ENCODE results near the gene SLC48A1.

Gene SLC48A1

DNA sequence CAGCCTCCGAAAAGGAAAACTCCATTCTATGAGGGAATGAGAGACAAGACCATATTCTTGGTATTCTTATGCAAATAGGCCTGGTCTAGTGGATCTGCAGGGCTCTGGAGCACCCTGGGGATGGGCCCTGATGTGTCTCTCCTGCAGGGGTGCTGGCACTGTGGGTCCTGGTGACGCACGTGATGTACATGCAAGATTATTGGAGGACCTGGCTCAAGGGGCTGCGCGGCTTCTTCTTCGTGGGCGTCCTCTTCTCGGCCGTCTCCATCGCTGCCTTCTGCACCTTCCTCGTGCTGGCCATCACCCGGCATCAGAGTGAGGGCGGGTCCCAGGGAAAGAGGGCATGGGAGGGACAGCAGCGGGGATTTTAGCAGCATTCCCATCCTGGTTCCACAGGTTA lies 5.8 kb downstream of the SLC48A1 start:
- no peak for DNase-seq

DNA sequence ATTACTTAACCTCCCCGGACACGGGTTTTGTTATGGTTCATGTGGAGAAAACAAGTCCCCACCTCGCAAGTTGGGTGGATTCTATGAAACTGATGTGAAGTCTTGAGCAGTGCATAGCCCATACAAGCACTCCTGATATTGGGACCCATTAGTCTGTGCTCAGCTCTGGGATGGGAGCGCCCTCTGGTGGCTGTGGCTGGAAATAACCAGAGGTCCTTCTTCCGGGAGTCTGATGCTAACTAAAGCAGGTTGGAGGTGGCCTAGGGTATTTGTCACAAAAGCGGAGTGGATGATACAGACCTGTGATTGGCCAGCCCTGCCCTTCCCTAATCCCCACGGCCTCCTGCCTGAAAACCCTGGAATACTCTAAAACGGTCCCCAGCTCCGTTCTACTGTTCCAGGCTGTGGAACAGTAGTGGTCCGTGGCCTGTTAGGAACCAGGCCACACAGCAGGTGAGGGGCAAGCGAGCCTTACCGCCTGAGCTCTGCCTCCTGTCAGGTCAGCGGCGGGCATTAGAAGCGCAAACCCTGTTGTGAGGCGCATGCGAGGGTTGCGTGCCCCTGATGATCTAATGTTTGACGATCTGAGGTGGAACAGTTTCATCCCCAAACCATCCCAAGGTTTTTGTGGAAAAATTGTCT lies 6.4 kb downstream of the SLC48A1 start:
- DNase-seq: peak; percentile 95

DNA sequence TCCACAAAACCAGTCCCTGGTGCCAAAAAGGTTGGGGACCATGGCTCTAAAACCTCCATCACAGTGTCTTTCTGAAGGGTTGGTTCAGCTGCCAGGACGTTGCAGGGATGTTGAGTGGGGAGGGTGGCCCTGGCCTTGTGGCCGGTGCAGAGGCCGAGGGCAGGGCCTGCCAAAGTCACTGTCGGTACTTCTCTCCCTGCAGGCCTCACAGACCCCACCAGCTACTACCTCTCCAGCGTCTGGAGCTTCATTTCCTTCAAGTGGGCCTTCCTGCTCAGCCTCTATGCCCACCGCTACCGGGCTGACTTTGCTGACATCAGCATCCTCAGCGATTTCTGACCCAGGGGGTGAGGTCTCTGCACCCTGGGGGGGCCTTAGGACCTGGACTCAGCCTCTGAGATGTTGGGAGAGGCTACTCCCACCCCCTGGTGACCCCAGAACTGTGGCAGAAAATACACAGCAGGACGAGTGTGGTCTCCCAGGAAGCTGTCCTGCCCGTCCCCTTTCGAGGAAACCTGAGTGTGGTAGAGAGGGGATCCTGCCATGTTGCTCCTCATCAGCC lies 7.0 kb downstream of the SLC48A1 start:
- DNase-seq: no peak

DNA sequence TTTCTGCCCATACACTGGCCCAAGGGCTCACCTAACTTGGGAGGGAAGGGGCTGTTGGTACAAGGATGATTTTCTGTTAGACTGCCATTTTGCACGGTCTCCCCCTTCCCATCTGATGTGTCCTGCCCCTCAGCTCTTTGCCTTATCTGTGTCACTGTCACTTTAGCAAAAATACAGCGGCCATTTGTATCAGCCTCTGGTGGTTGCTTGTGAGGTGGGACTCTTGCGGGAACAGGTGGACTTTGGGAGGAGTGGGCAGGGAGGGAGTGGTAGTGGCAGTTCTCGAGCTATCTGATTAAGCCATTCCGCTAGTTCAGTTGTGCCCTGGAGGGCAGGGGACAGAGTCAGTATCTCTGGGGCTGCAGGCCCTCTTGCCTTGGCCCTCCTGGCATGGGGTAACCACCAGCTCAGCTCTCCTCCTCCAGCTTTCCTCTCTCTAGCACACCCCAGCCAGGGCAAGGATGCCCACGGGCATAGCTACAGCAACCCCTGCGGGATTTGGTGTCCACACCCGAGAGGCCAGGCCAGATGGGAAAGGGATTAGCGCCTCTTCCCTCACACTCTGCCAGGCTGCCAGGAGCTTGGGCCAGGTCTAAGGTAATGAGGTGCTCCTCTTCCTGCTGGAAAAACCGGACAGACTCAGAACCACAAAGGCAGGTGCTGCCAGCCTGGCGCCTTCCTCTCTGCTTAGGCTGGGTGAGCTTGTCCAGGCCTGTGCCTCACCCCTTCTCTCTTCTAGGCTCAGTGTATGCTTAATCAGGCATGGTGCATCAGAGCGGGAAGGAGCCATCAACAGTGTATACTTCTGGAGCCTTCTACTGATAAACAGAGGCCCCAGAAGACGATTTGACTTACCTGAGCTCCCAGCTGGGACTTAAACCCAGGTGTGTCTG lies 8.7 kb downstream of the SLC48A1 start:
- DNase-seq: no peak

DNA sequence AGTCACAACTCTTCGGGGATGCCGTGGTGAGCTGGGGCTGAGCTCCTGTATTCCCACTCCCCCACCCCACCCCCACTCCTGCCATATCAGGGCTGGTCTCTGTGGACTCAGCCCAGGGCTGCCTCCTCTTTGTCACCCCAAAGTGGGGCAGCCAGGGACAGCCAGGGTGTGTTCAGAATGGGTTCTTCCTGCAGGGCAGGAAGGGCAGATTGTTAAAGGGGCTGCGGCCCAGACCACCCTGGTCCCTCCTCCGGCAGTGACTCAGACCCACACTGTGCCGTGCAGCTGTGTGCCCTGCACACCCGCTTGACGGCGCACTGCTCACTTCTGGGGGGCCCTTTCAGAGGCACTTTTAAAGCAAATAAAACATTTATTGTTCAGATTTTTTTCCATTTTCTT lies 9.3 kb downstream of the SLC48A1 start:
- no peak for DNase-seq

DNA sequence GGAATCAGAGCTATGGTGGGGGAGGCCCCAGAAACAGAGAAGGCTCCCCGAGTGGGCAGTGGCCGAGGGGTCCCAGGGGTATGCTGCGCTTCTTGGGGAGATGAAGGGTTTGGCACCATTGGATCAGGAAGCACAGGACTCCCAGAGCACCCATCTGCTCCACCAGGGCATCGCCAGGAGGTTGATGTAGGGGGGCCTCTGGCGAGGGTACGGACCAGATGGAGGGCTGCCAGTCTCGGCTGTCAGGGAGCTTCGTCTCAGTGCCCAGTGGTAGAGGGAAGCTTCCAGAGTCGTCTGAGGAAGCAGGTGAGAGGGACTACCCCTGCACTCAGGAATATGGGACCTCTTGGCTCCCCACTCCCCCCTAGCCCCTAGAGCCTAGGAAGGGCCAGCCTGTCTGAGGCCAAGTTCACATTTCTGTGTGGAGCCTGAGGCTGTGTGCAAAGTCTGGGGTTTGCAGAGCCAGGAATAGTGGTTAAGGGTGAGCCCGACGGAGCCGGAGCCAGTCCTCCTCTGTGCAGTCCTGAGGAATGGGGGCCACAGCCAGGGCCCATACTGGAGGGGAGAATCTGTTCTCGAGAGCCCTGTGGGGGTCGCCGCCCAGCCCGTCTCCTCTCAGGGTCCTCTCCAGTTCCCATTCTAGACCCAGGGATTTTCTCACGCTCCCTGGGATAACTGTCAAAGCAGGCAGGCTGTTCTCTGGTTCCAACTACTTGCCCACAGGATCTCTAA lies 10.2 kb downstream of the SLC48A1 start:
- DNase-seq: no peak

DNA sequence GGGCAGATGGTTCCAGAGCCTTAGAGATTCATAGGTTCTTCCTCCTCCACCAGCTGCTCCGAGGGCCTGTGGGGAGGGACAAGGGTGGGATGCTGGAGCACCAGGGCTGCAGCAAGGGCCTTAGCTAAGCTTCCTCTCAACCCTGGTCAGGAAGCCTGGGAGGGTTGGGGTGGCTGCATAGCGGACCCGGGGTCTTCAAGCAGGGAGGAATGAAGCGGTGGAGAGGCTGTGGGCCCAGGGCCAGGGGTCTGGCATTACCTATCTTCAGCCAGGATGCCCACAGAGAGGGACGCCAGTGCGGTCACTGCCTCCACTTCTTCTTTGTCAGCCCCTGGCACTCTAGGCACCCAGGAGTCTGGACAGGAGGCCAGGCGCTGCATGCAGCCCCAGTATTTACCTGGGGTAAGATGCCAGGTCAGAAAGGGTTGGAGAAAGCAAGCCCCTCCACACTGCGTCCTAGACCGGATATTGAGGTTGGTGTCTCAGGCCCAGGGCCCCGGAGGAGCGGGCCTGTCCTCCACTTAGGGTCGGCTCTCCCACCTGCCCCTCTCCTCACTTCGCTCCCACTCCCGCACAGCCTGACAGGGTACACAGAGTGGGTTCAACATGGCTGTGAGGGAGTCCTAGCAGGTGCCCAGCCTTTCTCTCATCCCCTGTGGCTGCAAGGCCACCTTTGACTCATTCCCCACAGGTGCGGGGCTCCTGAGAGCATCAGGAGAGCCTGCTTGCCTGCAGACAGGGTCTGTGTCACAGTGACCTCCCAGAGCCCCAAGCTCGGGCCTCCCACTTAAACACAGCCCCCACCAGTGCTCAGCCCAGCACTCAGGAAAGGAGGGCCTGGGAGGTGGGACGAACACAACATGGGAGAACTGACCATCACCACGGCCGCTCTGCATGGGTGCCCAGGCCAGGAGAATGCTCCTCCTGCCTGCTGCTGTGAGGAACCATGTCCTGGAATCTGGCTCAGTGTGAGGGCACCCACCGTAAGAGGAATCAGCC lies 11.1 kb downstream of the SLC48A1 start:
- DNase-seq: no peak

DNA sequence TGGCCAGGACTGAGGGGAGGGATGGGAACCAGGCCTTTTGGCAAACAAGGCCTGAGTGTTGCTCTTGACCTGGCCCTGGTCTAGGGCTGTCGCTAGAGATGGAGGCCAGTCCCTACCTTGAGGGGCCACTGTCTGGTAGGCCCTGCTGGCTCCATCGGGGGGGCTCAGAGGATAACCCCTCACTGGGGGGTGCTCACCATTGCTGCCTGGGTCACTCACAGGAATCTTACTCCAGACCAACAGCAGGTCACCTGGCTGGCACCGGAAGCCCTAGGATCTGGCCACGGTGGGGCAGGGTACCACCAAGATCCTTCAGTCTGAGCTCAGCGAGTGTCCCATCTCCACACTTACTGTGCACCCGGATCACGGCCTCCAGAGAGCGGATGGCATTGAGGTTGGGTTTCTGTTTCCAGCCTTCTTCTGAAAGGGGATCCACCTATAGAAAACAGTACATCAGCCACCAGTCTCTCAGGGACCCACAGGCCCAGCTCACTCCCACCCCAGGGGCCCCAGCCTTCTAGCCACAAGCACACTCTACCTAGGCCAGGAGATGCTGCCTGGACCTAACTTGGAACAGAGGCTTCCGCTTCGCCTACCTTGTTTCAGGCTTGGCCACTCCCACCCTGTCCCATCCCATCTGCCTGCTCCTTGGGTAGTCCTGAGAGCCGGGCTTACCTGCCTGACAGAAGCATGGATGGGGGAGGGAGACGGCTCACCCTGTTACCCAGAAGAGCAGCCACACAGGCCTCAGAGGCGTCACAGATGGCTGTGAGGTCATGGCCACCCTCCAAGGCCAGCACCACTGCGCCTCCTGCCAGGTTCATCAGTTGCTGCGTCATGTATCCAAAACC lies 12.2 kb downstream of the SLC48A1 start:
- no peak for DNase-seq

DNA sequence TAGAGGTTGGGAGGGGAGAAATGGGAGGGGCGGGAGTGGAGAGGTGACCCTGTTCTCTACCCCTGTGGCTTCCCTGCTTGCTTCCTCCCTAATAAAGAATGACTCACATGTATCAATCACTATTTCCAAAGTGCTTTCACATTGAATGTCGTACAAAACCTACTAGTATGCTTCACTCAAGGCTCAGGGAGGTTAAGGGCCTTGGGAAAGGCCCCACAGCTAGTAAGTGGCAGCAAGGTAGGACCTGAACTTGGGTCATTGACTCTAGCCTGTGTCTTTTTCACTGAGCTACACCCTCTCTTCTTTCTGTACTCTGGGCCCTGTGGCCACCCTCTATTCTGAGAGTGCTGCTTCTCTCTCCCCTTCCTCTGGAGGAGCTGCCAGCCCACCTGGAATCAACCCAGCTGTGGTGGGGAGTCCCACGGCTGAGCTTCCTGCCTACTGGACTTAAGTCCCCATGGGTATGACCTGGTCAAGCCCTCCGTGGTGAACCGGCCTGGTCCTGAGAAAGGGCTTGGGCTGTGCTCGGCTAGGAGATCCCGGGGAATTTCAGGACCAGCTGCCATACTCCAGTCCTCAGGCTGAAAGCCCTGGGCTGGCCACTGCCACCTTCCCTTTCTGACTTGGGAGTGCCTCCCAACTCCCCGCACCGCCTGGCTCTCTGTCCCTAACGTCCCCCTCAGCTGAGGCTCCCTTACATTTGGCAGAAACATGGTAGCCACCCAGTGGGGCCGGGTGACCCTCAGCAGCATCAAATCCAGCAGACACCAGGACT lies 13.0 kb downstream of the SLC48A1 start:
- DNase-seq: no peak

DNA sequence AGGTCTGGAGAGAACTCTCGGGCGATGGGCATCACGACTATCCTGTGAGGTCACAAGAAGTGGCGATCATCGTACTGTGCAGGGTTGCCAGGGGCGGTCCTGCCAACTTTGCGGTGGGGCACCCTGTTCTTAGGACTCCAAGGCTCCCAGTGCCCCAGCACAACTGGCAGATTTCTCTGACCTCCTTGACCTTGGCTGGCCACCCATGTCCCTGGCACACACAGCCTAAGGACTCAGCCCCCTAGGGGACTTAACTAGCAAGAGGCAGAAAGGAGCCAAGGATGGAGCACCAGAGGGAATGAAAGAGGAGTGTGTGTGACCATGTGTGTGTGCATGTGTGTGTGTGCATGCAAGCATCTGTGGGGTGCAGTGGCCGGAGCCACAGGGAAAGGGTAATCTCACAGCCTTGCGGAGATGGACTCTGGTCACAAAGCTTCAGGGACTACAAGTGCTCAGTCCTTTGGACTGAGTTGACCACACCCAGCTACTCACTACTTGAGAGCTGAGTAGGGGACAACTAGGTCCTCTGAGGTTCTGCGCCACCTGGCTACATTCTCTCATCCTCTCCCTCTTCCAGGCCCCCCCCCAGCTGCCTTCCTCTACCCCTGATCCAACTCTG lies 13.7 kb downstream of the SLC48A1 start:
- DNase-seq: no peak

DNA sequence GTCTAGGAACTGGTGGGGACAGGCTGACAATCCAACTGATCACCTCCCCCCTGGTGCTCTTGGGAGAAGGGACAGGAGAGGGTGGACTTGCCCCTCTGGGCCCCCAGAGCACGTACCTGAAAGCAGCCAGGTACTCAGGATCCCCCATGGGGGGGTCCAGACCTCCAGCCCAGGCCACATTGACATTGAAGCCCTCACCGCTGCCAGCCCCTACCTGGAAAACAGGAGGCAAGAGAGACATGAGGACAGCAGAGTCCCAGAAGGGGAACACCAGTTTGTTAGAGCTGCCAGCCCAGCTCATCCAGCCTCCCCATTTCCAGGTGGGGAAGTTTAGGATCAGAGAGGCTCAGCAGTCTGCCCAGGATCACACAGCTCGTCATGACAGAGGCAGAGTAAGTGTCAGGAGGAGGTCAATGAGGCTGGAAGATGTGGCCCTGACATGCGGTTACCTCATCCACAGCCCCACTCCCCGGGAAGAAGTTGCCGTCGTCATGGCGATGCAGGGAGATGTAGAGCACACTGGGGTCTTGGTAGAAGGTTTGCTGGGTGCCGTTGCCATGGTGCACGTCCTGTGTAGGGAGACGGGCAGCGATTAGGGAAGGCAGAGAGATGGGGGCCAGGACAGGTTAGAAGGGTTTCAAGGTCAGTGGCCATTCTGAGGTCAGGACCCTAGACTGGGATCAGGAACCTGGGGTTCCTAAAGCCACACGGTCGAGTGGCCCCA lies 14.7 kb downstream of the SLC48A1 start:
- no peak for DNase-seq

DNA sequence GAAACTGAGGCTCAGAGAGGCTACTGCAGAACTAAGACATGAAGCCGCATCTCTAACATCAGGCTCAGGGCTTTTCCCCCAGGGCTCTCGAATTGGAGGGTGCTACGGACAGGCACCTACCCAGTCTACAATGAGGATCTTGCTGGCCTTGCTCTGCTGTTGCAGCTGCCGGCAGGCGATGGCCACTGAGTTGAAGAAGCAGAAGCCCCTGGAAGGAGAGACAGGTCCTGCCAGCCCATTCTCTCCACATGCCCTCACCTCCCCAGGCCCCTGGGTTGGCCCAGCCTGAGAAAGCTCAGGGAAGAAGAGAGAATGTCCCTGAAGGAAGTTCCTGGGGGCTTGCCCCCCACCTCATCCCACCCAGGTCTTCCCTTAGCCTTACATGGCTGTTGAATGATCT lies 16.1 kb downstream of the SLC48A1 start:
- no peak for DNase-seq

DNA sequence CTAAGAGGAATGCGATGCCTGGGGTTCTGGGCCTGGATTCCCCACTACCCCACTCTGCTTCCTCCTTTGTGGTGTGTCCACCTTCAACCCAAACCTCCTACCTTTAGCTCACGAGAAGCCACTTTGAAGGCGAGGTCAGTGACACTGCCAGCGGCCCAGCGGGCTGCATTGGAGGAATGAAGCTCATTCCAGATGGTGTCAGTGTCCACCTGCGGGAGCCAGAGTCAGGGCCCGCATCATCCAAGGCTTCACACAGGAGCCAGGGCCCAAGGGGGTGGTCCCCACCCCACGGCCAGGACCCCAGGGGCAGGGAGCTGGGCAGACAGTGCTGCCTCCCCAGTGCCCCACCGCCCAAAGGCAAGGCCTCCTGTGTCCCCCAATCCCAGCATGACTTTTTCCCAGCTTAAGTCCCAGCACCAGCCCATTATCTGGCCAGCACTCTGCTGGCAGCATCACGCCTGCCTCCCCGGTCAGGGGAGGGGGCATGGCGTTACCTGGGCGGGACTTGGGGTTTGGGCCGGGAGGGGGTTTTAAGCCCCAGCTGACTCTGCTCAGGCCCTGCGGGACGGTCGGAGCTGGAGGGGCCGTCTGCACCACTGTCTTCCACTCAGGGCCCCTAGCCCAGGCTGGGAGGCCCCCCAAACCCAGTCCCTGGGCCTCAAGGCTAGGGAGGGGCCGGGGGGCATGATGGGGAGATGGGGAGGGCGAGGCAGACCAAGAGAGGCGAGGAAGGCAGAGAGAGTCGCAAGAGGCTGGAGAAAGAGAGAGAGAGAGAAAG lies 16.9 kb downstream of the SLC48A1 start:
- no peak for DNase-seq

DNA sequence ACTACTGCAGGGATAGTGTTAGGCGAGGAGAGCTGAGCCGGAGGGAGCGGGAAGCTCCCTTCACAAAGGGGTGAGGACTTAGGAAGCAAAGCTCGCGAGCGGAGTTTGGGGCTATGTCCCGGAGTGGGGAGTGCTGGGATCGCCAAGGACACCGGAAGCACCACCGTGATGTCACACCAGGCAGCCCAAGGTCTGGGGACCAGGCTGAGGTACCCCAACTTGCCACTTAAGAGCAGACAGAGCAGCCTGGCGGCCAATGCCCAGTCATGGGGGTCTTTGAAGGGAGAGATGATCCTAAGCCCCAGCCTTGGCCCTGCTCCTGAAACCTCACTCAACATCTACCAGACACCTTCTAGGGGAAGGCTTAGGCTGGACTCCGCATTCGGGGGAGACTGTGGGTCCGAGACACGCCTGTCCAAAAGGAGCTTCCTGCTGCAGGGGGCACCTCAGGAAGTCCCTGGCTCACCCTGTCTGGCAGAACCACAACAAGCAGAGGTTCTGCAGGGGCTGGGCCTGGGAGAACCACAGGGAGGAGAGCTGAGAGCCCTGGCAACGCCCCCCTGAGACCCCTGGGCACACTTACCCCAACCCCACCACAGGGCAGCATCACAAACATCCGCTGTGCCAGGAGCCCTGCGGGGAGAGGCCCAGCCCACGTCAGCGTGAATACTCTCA lies 17.8 kb downstream of the SLC48A1 start:
- no peak for DNase-seq

DNA sequence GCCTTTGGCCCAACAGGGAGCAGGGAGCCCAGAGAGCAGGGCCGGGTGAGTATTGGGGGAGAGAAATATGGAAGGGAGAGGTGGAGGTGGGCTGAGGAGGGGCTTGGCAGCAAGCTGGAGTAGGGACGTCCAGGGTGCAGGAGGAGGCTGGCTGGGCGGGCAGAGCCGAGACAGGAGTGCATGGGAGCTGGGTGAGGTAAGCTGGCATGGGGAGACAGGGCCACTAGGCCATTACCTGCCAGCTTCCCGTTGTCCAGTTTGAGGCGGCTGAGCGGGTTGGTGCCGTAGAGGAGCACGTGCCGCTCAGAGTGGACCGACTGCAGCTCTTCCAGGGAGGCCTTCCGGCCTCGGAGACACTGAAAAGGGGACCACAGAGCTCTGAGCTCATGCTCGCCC lies 18.3 kb downstream of the SLC48A1 start:
- no peak for DNase-seq

DNA sequence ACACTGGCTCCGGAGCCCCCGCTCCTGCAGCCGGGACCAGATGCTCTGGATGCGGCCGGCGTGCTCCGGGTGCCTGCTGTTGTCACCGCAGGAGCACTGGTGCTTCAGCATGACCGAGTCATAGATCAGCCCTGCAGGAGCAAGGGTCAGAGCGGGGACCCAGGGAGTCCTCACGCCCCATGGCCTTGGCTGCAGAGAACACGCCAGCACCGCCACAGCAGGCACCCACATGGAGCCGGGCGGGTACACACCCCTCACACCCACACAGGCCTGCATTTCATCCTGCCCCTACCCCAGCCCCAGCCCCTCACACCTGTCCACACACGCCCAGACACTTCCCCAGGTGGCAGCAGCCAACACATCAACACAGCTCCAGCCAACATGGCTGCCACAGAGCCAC lies 18.8 kb downstream of the SLC48A1 start:
- DNase-seq: no peak

DNA sequence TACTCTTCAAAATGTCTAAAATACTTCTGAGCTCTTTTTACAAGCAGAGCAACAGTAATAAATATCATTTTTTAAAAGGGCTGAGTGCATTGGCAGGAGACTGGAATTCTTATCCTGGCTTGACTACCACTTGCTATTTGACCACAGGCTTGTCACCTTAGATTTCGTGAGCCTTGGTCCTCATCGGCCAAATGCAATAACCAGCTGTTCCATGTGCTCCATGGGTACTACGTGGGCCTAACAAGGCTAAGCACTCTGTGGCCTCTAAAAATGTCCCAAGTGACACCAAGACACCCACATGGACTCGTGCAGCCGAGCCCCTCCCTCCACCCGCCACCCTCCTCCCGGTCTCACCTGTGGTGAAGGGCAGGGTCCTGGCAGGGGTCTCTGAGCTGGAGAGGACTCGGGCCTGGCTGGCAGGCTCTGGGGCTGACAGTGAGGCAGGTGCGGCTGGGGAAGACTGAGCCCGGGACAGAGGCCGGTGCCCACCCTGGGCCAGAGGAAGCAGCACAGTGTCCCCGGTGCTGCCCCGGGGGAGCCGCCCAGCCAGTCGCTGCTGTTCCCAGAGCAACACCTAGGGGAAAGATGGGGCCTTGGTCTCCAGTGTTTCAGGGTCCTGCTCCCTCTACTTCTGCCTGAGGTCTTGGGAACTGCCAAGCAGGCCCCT lies 20.1 kb downstream of the SLC48A1 start:
- no peak for DNase-seq

All from activated CD4-positive, alpha-beta T cell treated with anti-CD3 and anti-CD28 coated beads for 48 hours (primary cell).